ENCODE results near the gene NUP210L. TPM values are rescaled to one million over a fixed set of nuclear protein-coding genes. Genes with fewer than 3 reads are reported as not detected.
A peak's percentile ranks its signal among the peaks of the same experiment; 100 is the strongest.

NUP210L gene
- total RNA-seq, 8 experiments from 2014 or later, result 0.10 to 0.60 (median 0.31) TPM

GRCh38 chr1:154181944-154182343, 27.1 kb upstream of the NUP210L start:
- Histone ChIP-seq H3K27ac (peak overlapping the region; percentile 73 to 85), H3K4me3 (peak overlapping the region; percentile 69 to 99 (median 79)), H3K4me1 (replicated peaks in 1 of 2) (peaks cover 37 to 47% of the 10 kb centered on the region in 2 donors)
- in situ Hi-C loops (cut with MboI; ENCODE audit: low pct_unique_long_range_greater_than_20kb in 2 of 9, low sequenced_read_pairs in 9 of 9, unreplicated experiment in 9 of 9), result no loop called here
- WGBS, 10 experiments, result 0 to 20% (median 2%) methylated on average over 1 to 6 of the region's 6 CpGs; no CpG with 5 or more reads in 4 of the 10 experiments
- no peak for ATAC-seq (replicated peaks in 6 of 8)

GRCh38 chr1:154179946-154180687, 25.2 kb upstream of the NUP210L start:
- Histone ChIP-seq H3K27ac (no peak overlapping the region), H3K4me1 (replicated peaks in 1 of 2) (peaks cover 37 to 48% of the 10 kb centered on the region in 2 donors), H3K4me3 (no peak overlapping the region)
- in situ Hi-C loops (cut with MboI; ENCODE audit: low pct_unique_long_range_greater_than_20kb in 2 of 9, low sequenced_read_pairs in 9 of 9, unreplicated experiment in 9 of 9), result no loop called here
- WGBS, 10 experiments, result 33 to 100% (median 90%) methylated on average over 1 to 3 of the region's 3 CpGs
- no peak for ATAC-seq (replicated peaks in 6 of 8)

GRCh38 chr1:154178911-154179811, 24.3 kb upstream of the NUP210L start:
- in situ Hi-C loops (cut with MboI; ENCODE audit: low pct_unique_long_range_greater_than_20kb in 2 of 9, low sequenced_read_pairs in 9 of 9, unreplicated experiment in 9 of 9), result no loop called here
- H3K27ac ChIP-seq, result peak overlapping the region in 1 of 2 donors; percentile 5
- peak in 1 of 8 experiments; percentile 6 for ATAC-seq (replicated peaks in 6 of 8)
- no peak overlapping the region for H3K4me3 ChIP-seq
- H3K4me1 ChIP-seq (replicated peaks in 1 of 2), result peaks cover 37 to 48% of the 10 kb centered on the region in 2 donors
- WGBS, 10 experiments, result 40 to 100% (median 77%) methylated on average over 1 to 10 of the region's 10 CpGs

DNA sequence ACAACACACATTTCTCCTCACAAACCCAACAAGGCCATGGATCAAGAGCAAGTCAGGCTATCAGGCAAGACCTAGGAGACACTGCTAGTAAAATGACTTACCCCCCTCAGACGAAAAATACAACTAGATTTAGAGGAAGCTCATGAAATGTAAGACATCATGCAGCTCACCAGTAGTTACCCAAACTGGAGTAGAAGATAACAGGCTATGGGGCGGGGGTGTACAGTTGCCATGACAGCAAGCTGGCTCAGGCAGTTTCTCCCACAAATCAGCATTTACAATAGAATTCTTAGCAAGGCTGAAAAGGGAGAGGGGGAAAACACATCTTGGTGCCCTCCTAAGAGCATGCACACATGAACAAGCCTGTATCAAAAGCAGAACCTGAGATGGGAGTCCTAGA, 23.1 kb upstream of the NUP210L start:
- Histone ChIP-seq H3K4me3 (no peak overlapping the region), H3K4me1 (replicated peaks in 1 of 2) (peaks cover 32 to 48% of the 10 kb centered on the region in 2 donors), H3K27ac (peak overlapping the region in 1 of 2 donors; percentile 5)
- in situ Hi-C loops (cut with MboI; ENCODE audit: low pct_unique_long_range_greater_than_20kb in 2 of 9, low sequenced_read_pairs in 9 of 9, unreplicated experiment in 9 of 9), result no loop called here
- ATAC-seq (replicated peaks in 6 of 8), result peak in 1 of 8 experiments; percentile 5
- WGBS, 10 experiments, result 25 to 83% (median 40%) methylated on average over 1 to 2 of the region's 2 CpGs; no CpG with 5 or more reads in 3 of the 10 experiments

GRCh38 chr1:154176337-154176736, 21.5 kb upstream of the NUP210L start:
- in situ Hi-C loops (cut with MboI; ENCODE audit: low pct_unique_long_range_greater_than_20kb in 2 of 9, low sequenced_read_pairs in 9 of 9, unreplicated experiment in 9 of 9), result no loop called here
- ATAC-seq (replicated peaks in 6 of 8), result peak in 3 of 8 experiments; percentile 62 to 75 (median 67)
- Histone ChIP-seq H3K4me1 (replicated peaks in 1 of 2) (peaks cover 24 to 42% of the 10 kb centered on the region in 2 donors), H3K27ac (no peak overlapping the region), H3K4me3 (no peak overlapping the region)
- 17 to 100% (median 73%) methylated on average over 1 to 2 of the region's 2 CpGs; no CpG with 5 or more reads in 1 of the 10 experiments for WGBS, 10 experiments

DNA sequence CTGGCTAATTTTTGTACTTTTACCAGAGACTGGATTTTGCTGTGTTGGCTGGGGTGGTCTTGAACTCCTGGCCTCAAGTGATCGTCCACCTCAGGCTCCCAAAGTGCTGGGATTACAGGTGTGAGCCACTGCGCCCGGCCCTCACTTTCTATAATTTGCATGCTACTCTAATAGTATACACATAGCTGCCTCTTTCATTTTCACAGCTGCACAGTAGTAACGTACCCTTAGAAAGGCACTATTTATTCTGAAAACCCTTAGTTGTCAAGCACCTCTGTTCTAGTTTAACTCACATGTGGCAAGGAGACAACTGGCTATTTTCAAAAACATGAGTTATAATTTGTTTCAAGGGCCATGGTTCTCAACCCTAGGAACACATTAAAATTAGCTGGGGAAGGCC, 19.8 kb upstream of the NUP210L start:
- in situ Hi-C loops (cut with MboI; ENCODE audit: low pct_unique_long_range_greater_than_20kb in 2 of 9, low sequenced_read_pairs in 9 of 9, unreplicated experiment in 9 of 9), result no loop called here
- Histone ChIP-seq H3K27ac (no peak overlapping the region), H3K4me3 (no peak overlapping the region), H3K4me1 (replicated peaks in 1 of 2) (peaks cover 19 to 28% of the 10 kb centered on the region in 2 donors)
- 95 to 100% (median 99%) methylated on average over 1 to 4 of the region's 4 CpGs; no CpG with 5 or more reads in 4 of the 10 experiments for WGBS, 10 experiments
- no peak for ATAC-seq (replicated peaks in 6 of 8)

GRCh38 chr1:154171880-154172279, 17.0 kb upstream of the NUP210L start:
- 60 to 100% (median 93%) methylated on average over 1 to 5 of the region's 5 CpGs for WGBS, 10 experiments
- H3K4me3 ChIP-seq, result no peak overlapping the region
- in situ Hi-C loops (cut with MboI; ENCODE audit: low pct_unique_long_range_greater_than_20kb in 2 of 9, low sequenced_read_pairs in 9 of 9, unreplicated experiment in 9 of 9), result no loop called here
- H3K4me1 ChIP-seq (replicated peaks in 1 of 2), result no peaks in the 10 kb centered on the region
- no peak for ATAC-seq (replicated peaks in 6 of 8)
- H3K27ac ChIP-seq, result no peak overlapping the region

DNA sequence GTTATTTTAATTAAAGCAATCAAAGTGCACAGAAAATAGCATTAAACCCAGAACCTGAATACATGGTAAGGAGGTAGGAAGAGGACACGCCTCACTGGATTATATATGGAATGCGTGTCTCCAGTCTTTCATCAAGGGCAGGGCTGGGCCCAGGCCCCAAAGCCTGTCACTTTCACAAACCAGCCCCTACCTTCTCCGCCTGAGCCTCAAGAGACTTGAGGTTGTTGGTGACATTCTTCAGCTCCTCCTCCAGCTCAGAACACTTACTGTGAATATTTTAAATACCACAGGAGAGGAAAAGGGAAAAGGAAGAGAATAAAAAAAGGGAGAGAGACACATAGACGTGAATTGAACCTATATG, 16.3 kb upstream of the NUP210L start:
- ATAC-seq (replicated peaks in 6 of 8), result peak in 4 of 8 experiments; percentile 9 to 34 (median 29)
- no peak overlapping the region for H3K4me3 ChIP-seq
- no peaks in the 10 kb centered on the region for H3K4me1 ChIP-seq (replicated peaks in 1 of 2)
- WGBS, 10 experiments, result 60 to 100% (median 100%) methylated on average over 1 to 4 of the region's 4 CpGs; no CpG with 5 or more reads in 2 of the 10 experiments
- in situ Hi-C loops (cut with MboI; ENCODE audit: low pct_unique_long_range_greater_than_20kb in 2 of 9, low sequenced_read_pairs in 9 of 9, unreplicated experiment in 9 of 9), result no loop called here
- no peak overlapping the region for H3K27ac ChIP-seq

DNA sequence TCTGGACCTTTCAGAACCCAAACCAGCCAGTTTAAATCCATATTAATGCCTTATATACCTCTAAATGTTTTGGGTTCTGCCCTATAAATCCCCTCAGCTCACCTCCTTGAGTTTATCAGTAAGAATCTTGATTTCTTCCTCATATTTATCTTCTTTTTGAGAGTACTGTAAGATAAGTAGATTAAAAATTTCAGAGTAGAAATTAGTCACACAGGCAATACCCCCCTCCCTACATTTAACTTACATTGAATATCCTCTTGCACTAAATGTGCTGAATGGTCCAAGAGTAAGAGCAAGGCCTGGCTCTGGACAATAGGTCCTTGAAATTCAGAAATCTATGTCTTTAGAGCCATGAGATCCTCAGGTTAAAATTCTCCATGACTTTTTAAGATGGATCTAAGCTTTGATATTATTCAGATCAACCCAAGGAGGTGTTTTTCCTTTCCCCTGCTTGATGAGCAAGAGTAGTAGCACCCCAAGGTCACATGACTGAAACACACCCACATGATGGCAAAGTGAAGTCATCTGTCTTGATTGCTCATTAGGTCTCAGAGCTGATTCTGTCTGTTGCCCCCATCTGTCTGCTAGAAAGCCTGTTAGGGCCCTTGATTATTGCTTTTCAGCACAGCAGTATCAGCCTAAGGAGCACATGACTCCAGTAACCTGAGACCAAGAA, 15.8 kb upstream of the NUP210L start:
- peak in 7 of 8 experiments; percentile 9 to 78 (median 48) for ATAC-seq (replicated peaks in 6 of 8)
- no peak overlapping the region for H3K27ac ChIP-seq
- H3K4me1 ChIP-seq (replicated peaks in 1 of 2), result no peaks in the 10 kb centered on the region
- in situ Hi-C loops (cut with MboI; ENCODE audit: low pct_unique_long_range_greater_than_20kb in 2 of 9, low sequenced_read_pairs in 9 of 9, unreplicated experiment in 9 of 9), result no loop called here
- no peak overlapping the region for H3K4me3 ChIP-seq

DNA sequence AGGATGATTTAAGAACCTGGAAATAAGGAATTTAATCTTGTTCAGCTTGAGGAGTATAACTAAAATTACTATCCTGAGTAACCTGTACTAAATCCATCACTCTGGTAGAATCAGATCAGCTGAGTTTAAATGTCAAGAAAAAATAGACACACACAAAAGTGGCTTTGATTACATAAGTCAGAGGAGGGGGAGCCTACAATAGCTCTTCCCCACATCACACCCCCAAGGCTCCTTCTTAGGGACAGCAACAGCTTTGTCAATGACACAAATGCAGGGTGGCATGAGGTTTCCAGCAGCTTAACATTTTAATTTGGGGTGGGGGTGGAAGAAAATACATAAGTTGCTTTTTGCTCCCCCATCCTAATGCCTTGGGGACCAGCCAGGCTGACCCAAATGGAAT, 12.6 kb upstream of the NUP210L start:
- in situ Hi-C loops (cut with MboI; ENCODE audit: low pct_unique_long_range_greater_than_20kb in 2 of 9, low sequenced_read_pairs in 9 of 9, unreplicated experiment in 9 of 9), result no loop called here

DNA sequence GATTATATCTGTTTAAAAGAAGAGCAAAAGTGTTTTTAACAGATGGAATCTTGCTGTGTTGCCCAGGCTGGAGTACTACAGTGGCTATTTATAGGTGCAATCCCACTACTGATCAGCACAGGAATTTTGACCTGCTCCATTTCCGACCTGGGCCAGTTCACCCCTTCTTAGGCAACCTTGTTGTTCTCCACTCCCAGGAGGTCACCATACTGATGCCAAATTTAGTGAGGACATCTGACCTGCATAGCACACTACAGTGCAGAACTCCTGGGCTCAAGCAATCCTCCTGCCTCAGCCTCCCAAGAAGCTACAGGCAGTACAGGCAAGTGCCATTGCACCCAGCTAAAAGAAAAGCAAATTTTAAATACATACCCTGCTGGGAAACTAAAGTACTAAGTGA, 11.3 kb upstream of the NUP210L start:
- H3K4me1 ChIP-seq (replicated peaks in 1 of 2), result no peaks in the 10 kb centered on the region
- WGBS, 10 experiments, result 89 to 100% (median 100%) methylated on average over 1 of the region's 1 CpG; no CpG with 5 or more reads in 5 of the 10 experiments
- in situ Hi-C loops (cut with MboI; ENCODE audit: low pct_unique_long_range_greater_than_20kb in 2 of 9, low sequenced_read_pairs in 9 of 9, unreplicated experiment in 9 of 9), result no loop called here
- H3K4me3 ChIP-seq, result no peak overlapping the region
- H3K27ac ChIP-seq, result no peak overlapping the region
- ATAC-seq (replicated peaks in 6 of 8), result no peak

More for the DNA sequence above, 12.6 kb upstream of the NUP210L start:
- no peaks in the 10 kb centered on the region for H3K4me1 ChIP-seq (replicated peaks in 1 of 2)
- H3K4me3 ChIP-seq, result no peak overlapping the region
- no peak overlapping the region for H3K27ac ChIP-seq
- ATAC-seq (replicated peaks in 6 of 8), result no peak

- no peak overlapping the region for H3K4me3 ChIP-seq
- no peak for ATAC-seq (replicated peaks in 6 of 8)
- H3K4me1 ChIP-seq (replicated peaks in 1 of 2), result peaks cover 0 to 3% of the 10 kb centered on the region in 2 donors
- no peak overlapping the region for H3K27ac ChIP-seq
- in situ Hi-C loops (cut with MboI; ENCODE audit: low pct_unique_long_range_greater_than_20kb in 2 of 9, low sequenced_read_pairs in 9 of 9, unreplicated experiment in 9 of 9), result no loop called here
These were observed 4.7 kb upstream of the NUP210L start for GRCh38 chr1:154159554-154159953.

All from motor neuron (in vitro differentiated cells).